ENCODE results near the gene MACROD2. TPM values are rescaled to one million over a fixed set of nuclear protein-coding genes. Genes with fewer than 3 reads are reported as not detected.

MACROD2 gene
- total and polyA plus RNA-seq, 4 donors: 0.66 to 10.5 (median 3.3) TPM

DNA sequence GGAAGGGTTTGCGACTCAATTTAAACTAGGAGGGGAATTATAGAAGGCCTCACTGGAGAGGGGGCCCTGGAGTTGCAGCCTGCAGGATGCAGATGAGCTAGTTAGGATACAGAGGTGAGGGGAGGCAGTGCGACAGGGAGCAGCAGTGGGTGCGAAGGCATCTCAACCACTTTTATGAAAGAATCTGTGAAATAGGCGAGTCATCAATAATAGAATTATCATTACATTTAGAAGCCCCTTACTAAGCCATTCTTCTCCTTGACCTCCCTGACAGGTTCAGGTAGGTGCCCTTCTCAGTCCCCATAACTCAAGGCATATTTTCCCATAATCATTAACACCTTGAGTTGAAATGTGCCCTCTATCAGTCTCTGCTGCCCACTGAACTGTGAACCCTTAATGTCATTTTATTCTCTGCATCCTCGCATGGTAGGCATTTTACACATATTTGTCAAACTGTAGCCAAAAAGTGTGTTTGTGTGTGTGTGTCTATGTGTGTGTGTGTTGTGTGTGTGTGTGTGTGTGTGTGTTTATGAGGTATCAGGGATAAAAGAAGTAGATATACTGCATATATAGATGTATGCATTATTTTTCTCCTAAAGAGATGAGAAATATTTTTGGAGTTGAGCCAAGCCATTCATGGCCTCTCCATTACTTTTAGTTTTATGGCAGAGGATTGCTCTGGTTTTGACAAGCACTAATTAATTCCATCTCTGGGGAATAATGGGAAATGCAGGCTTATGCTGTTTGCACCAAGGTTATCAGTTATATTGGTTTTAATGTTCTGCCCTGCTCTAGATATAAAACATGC is 1679.1 kb downstream of the MACROD2 start:
- Histone ChIP-seq H3K4me3 (ENCODE audit: low read depth in 1 of 3, low read length in 3 of 3) (no peak overlapping the region), H3K9ac (ENCODE audit: low read depth in 1 of 2, low read length in 2 of 2) (no peak overlapping the region), H3K4me1 (ENCODE audit: control insufficient read depth in 4 of 4, insufficient read depth in 4 of 4, low read length in 3 of 4) (peaks cover 0 to 8% (median 3%) of the 10 kb centered on the region in 4 donors), H3K36me3 (ENCODE audit: control insufficient read depth in 4 of 4, insufficient read depth in 3 of 4, low read depth in 1 of 4, low read length in 3 of 4) (no peaks in the 10 kb centered on the region), H3K27me3 (ENCODE audit: control insufficient read depth in 4 of 4, insufficient read depth in 4 of 4, low read length in 3 of 4) (no peaks in the 10 kb centered on the region), H3K9me3 (ENCODE audit: control insufficient read depth in 4 of 4, low read length in 3 of 4) (no peaks in the 10 kb centered on the region), H3K27ac (ENCODE audit: low read depth in 1 of 2, low read length in 2 of 2) (no peak overlapping the region)
- DNase-seq (ENCODE audit: low spot score): no peak
- TF ChIP-seq JUND (IDR thresholded peaks at IDR 0.05) (no peak), RAD21 (IDR thresholded peaks at IDR 0.05) (no peak), MAX (IDR thresholded peaks at IDR 0.05) (no peak), NR2F2 (IDR thresholded peaks at IDR 0.05) (no peak), HNF4G (IDR thresholded peaks at IDR 0.05) (no peak), CTCF (IDR thresholded peaks at IDR 0.05; ENCODE audit: low read depth, low read length, missing input control) (no peak), SP1 (IDR thresholded peaks at IDR 0.05) (no peak), RXRA (IDR thresholded peaks at IDR 0.05) (no peak), TAF1 (conservative IDR thresholded peaks at IDR 0.05) (no peak), EGR1 (IDR thresholded peaks at IDR 0.05; ENCODE audit: low read depth in 2 of 2) (no peak), HNF4A (conservative IDR thresholded peaks at IDR 0.05) (no peak), YY1 (IDR thresholded peaks at IDR 0.05) (no peak), FOXA1 (IDR thresholded peaks at IDR 0.05) (no peak), GABPA (IDR thresholded peaks at IDR 0.05 in 1 of 2, conservative IDR thresholded peaks at IDR 0.05 in 1 of 2) (no peak), REST (IDR thresholded peaks at IDR 0.05) (no peak), FOXA2 (IDR thresholded peaks at IDR 0.05) (no peak)
- TF ChIP-seq, protein P1, sequence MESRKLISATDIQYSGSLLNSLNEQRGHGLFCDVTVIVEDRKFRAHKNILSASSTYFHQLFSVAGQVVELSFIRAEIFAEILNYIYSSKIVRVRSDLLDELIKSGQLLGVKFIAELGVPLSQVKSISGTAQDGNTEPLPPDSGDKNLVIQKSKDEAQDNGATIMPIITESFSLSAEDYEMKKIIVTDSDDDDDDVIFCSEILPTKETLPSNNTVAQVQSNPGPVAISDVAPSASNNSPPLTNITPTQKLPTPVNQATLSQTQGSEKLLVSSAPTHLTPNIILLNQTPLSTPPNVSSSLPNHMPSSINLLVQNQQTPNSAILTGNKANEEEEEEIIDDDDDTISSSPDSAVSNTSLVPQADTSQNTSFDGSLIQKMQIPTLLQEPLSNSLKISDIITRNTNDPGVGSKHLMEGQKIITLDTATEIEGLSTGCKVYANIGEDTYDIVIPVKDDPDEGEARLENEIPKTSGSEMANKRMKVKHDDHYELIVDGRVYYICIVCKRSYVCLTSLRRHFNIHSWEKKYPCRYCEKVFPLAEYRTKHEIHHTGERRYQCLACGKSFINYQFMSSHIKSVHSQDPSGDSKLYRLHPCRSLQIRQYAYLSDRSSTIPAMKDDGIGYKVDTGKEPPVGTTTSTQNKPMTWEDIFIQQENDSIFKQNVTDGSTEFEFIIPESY (IDR thresholded peaks at IDR 0.05): no peak
- TF ChIP-seq, protein P2, sequence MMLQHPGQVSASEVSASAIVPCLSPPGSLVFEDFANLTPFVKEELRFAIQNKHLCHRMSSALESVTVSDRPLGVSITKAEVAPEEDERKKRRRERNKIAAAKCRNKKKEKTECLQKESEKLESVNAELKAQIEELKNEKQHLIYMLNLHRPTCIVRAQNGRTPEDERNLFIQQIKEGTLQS (IDR thresholded peaks at IDR 0.05): no peak
- WGBS: 96% methylated on average over 5 of the region's 5 CpGs

Measured in liver (tissue), 9 donors.